Measurements from ENCODE around the gene CLMP. TPM values are rescaled to one million over a fixed set of nuclear protein-coding genes. Genes with fewer than 3 reads are reported as not detected.

The CLMP gene
- total and polyA plus RNA-seq, 2 donors (not counting 3 experiments of a cell fraction or from before 2014, with no cell fraction given) = 0.03 to 0.18 TPM

DNA sequence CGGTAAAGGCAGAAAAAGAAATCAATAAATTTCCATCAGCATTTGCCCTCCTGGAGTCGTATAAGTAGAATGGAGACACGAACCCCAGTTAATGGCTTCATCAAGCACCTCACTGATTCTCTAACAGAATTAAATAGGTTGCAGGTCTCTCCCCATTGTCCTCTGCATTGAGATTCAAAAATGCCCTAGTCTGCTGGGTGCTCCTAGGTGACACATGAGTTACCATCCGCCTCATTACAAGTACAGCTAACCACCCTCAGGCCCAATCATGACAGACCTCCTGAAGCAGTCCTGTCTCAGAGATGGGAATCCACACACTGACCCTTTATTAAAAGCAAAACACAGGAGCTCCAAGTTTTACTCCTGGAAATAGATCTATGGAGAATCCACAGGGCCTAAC, 164.5 kb downstream of the CLMP start:
- Histone ChIP-seq H3K4me1 (ENCODE audit: control insufficient read depth, extremely low read depth, insufficient read depth, low read length) (no peaks in the 10 kb centered on the region), H3K4me3 (replicated peaks in 1 of 3; ENCODE audit: insufficient read depth in 1 of 3, low read depth in 1 of 3, low read length in 3 of 3) (no peak overlapping the region), H3K27ac (ENCODE audit: insufficient read depth, low read depth, low read length) (no peak overlapping the region), H3K9me1 (replicated peaks; ENCODE audit: control insufficient read depth, extremely low read depth, insufficient read depth, low read length) (no peaks in the 10 kb centered on the region), H2AFZ (ENCODE audit: low read depth, low read length) (no peak overlapping the region), H3K27me3 (ENCODE audit: control insufficient read depth in 2 of 2, insufficient read depth in 2 of 2, low read length in 2 of 2) (peaks cover 4 to 7% of the 10 kb centered on the region in 2 experiments), H3K9me3 (replicated peaks; ENCODE audit: control insufficient read depth, insufficient read depth, low read length) (no peaks in the 10 kb centered on the region), H3K36me3 (ENCODE audit: control insufficient read depth in 2 of 2, extremely low read depth in 1 of 2, insufficient read depth in 2 of 2, low read length in 2 of 2) (no peaks in the 10 kb centered on the region), H3K4me2 (ENCODE audit: insufficient read depth, low read length) (no peak overlapping the region), H3K9ac (replicated peaks; ENCODE audit: extremely low read depth, insufficient read depth, low read length) (no peak overlapping the region), H3K79me2 (ENCODE audit: control insufficient read depth, insufficient read depth, low read length) (no peaks in the 10 kb centered on the region), H4K20me1 (replicated peaks; ENCODE audit: control insufficient read depth, extremely low read depth, insufficient read depth, low read length) (no peaks in the 10 kb centered on the region)
- BruUV-seq (replicated peaks) = no TSS peak
- TF ChIP-seq EZH2 (IDR thresholded peaks at IDR 0.05; ENCODE audit: borderline replicate concordance, low read depth, low read length, severe bottlenecking) (no peak), JUN (IDR thresholded peaks at IDR 0.05; ENCODE audit: borderline replicate concordance, insufficient read depth, insufficient read length, low read depth) (no peak), GATA2 (IDR thresholded peaks at IDR 0.05; ENCODE audit: insufficient read depth, insufficient read length, low read depth, low read length) (no peak), POLR2A (IDR thresholded peaks at IDR 0.05; ENCODE audit: low read depth, low read length) (no peak), POLR2AphosphoS5 (IDR thresholded peaks at IDR 0.05; ENCODE audit: insufficient read depth, low read depth, low read length) (no peak), FOS (IDR thresholded peaks at IDR 0.05; ENCODE audit: borderline replicate concordance, insufficient read depth, low read length) (no peak), MYC (IDR thresholded peaks at IDR 0.05; ENCODE audit: low read depth, low read length) (no peak)
- TF ChIP-seq, protein P1, sequence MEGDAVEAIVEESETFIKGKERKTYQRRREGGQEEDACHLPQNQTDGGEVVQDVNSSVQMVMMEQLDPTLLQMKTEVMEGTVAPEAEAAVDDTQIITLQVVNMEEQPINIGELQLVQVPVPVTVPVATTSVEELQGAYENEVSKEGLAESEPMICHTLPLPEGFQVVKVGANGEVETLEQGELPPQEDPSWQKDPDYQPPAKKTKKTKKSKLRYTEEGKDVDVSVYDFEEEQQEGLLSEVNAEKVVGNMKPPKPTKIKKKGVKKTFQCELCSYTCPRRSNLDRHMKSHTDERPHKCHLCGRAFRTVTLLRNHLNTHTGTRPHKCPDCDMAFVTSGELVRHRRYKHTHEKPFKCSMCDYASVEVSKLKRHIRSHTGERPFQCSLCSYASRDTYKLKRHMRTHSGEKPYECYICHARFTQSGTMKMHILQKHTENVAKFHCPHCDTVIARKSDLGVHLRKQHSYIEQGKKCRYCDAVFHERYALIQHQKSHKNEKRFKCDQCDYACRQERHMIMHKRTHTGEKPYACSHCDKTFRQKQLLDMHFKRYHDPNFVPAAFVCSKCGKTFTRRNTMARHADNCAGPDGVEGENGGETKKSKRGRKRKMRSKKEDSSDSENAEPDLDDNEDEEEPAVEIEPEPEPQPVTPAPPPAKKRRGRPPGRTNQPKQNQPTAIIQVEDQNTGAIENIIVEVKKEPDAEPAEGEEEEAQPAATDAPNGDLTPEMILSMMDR (IDR thresholded peaks at IDR 0.05; ENCODE audit: extremely low read depth in 1 of 2, insufficient read depth in 1 of 2, low read depth in 1 of 2, low read length in 2 of 2) = no peak
- TF ChIP-seq, protein P2, sequence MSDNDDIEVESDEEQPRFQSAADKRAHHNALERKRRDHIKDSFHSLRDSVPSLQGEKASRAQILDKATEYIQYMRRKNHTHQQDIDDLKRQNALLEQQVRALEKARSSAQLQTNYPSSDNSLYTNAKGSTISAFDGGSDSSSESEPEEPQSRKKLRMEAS (IDR thresholded peaks at IDR 0.05; ENCODE audit: insufficient read depth, insufficient read length) = no peak
- intact Hi-C loops (cut with micrococcal nuclease) = no loop called here
- FAIRE-seq = no peak
- no peak for DNase-seq (ENCODE audit: low read depth, low spot score)
- ChIA-PET CTCF (interaction anchor here (0.8 to 2.4 kb wide), 6 partner anchors 10 to 401 kb away, joined by 3 to 18 read pairs (median 5); no protein-coding TSS in a partner anchor), POLR2A (no interaction called here)
- dilution Hi-C loops (cut with MboI; ENCODE audit: extremely low pct_ligation_motif_present, low sequenced_read_pairs) = no loop called here
